ENCODE measurements around the gene ZMIZ1. TPM values are rescaled to one million over a fixed set of nuclear protein-coding genes. Genes with fewer than 3 reads are reported as not detected.

ZMIZ1 gene
- total RNA-seq, 1 donor from 2014 or later: 80.4 TPM

DNA sequence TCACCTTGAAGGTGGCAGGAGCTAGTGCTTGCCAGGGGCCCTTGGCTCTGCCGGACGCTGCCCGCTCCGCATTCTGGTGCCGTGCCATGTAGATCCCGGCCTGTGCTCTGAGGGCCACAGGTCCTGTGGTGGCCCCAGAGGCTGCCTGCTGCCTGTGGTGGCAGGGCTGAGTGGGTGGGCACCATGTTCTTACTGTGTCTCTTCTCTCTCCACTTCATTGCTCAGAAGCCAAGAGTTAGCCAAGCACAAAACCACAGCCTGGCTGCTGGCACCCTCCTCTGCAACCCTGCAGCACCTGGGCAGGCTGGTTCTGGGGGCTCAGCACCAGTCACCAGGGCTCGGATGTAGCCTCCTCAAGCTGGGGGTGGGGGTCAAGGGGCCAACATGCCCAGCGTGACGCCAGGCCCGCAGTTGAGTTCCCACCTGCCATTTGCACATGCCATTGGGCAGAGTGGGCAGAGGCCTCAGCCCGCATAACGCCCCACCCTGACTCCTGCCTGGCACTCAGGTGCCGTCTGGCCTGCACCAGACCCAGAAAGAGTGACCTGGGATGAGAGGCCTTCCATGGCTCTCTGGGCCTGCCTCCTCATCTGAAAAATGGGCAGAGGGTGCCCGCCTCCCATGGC, 16.3 kb downstream of the ZMIZ1 start:
- no peak for DNase-seq (ENCODE audit: low spot score)
- intact Hi-C loops (cut with micrococcal nuclease): no loop called here
- Mint-ChIP-seq H3K27me3 (ENCODE audit: low read depth) (no peaks in the 10 kb centered on the region), H3K4me3 (ENCODE audit: low read depth) (no peak overlapping the region), H3K9me3 (no peaks in the 10 kb centered on the region), H3K36me3 (ENCODE audit: low read depth) (no peaks in the 10 kb centered on the region), H3K4me1 (ENCODE audit: low read depth) (peaks cover 23% of the 10 kb centered on the region), H3K27ac (no peak overlapping the region)

DNA sequence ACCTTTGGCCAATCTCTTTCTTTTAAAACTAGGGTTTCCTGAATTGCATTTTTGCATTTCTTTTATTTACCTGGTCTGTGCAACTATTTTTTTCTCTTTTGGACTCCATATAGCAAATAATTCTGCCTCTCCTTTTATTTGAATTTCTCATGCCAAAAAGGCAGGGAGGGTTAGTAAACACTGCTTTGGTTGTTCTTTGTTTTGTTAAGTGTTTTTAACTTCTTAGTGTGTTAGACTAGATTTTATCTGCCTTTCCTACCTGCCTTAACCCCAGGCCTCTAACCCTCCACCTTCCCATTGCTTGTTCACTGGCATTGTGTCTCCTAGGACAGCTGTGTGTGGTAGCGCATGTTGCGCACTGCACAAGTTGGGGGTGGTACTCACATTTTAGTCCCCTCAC, 18.1 kb downstream of the ZMIZ1 start:
- no peaks in the 10 kb centered on the region for H3K27me3 Mint-ChIP-seq (ENCODE audit: low read depth)

GRCh38 chr10:79087721-79088120, 19.0 kb downstream of the ZMIZ1 start:
- Mint-ChIP-seq H3K27ac (no peak overlapping the region), H3K4me1 (ENCODE audit: low read depth) (peaks cover 38% of the 10 kb centered on the region), H3K36me3 (ENCODE audit: low read depth) (no peaks in the 10 kb centered on the region), H3K9me3 (no peaks in the 10 kb centered on the region), H3K27me3 (ENCODE audit: low read depth) (no peaks in the 10 kb centered on the region), H3K4me3 (ENCODE audit: low read depth) (no peak overlapping the region)
- DNase-seq (ENCODE audit: low spot score): no peak
- intact Hi-C loops (cut with micrococcal nuclease): no loop called here

More for the DNA sequence above, 18.1 kb downstream of the ZMIZ1 start:
- intact Hi-C loops (cut with micrococcal nuclease): no loop called here
- Mint-ChIP-seq H3K36me3 (ENCODE audit: low read depth) (no peaks in the 10 kb centered on the region), H3K4me3 (ENCODE audit: low read depth) (no peak overlapping the region), H3K4me1 (ENCODE audit: low read depth) (peaks cover 31% of the 10 kb centered on the region), H3K9me3 (no peaks in the 10 kb centered on the region), H3K27ac (no peak overlapping the region)
- DNase-seq (ENCODE audit: low spot score): no peak

GRCh38 chr10:79088176-79088575, 19.4 kb downstream of the ZMIZ1 start:
- Mint-ChIP-seq H3K27me3 (ENCODE audit: low read depth) (no peaks in the 10 kb centered on the region), H3K4me3 (ENCODE audit: low read depth) (no peak overlapping the region), H3K27ac (no peak overlapping the region), H3K36me3 (ENCODE audit: low read depth) (no peaks in the 10 kb centered on the region), H3K4me1 (ENCODE audit: low read depth) (peaks cover 37% of the 10 kb centered on the region), H3K9me3 (no peaks in the 10 kb centered on the region)
- DNase-seq (ENCODE audit: low spot score): no peak
- intact Hi-C loops (cut with micrococcal nuclease): no loop called here

- no peaks in the 10 kb centered on the region for H3K36me3 Mint-ChIP-seq (ENCODE audit: low read depth)
- H3K9me3 Mint-ChIP-seq: no peaks in the 10 kb centered on the region
- H3K27me3 Mint-ChIP-seq (ENCODE audit: low read depth): no peaks in the 10 kb centered on the region
- intact Hi-C loops (cut with micrococcal nuclease): no loop called here
- no peak for DNase-seq (ENCODE audit: low spot score)
- no peak overlapping the region for H3K27ac Mint-ChIP-seq
- peaks cover 37% of the 10 kb centered on the region for H3K4me1 Mint-ChIP-seq (ENCODE audit: low read depth)
- H3K4me3 Mint-ChIP-seq (ENCODE audit: low read depth): no peak overlapping the region
Observed at GRCh38 chr10:79088613-79089355, 20.0 kb downstream of the ZMIZ1 start.

DNA sequence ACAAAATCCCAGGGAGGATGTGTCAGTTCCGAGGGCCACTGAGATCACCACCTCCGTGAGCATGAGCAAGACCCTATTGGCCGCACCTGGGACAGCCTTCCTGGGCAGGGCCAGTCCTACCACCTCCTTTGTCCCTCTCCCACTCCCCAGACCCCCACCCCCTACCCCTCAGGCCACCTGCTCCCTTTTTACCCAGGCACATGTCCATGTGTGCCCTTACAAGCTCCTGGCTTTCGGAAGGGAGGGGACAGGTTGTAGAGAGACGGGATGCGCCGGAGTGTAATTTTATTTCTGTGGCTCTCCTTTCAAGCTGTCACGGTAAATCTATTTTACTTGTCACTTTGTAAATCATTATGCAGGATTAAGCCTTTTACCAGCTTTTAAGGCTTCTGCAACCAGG, 20.9 kb downstream of the ZMIZ1 start:
- intact Hi-C loops (cut with micrococcal nuclease): no loop called here
- H3K27me3 Mint-ChIP-seq (ENCODE audit: low read depth): no peaks in the 10 kb centered on the region

DNA sequence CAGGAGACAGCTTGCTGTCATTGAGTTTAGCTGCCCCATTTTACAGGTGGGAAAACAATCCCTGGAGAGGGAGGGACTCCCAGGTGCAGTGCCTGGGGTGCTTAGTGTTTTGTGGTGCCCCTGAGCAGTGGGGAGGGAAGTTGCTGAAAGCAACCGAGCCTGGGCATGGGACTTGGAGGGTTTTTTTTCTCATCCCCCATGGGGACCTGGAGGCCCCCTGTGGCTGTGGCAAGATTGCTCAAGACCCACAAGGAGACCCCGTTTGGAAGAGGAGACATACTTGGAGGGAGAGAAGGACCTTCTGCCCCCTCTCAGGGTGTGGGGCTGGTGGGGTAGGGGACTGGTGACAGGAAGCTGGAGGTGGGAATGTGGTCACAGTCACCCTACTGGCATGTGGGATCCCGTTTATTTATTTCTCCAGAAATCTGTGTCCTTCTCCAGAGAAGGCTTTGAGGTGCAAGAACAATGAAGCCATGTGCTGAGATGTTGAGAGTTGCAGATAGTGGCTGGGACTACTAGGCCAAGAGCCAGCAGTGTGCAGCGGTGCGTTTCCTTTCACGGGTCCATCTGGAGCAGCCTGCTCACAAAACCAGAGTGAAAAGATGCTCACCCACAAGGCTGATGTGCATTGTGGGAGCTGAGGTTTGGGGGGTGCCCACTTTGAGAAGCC, 21.5 kb downstream of the ZMIZ1 start:
- peaks cover 36% of the 10 kb centered on the region for H3K4me1 Mint-ChIP-seq (ENCODE audit: low read depth)
- no peak overlapping the region for H3K27ac Mint-ChIP-seq
- no peaks in the 10 kb centered on the region for H3K36me3 Mint-ChIP-seq (ENCODE audit: low read depth)
- intact Hi-C loops (cut with micrococcal nuclease): no loop called here
- H3K4me3 Mint-ChIP-seq (ENCODE audit: low read depth): no peak overlapping the region
- DNase-seq (ENCODE audit: low spot score): no peak
- H3K9me3 Mint-ChIP-seq: no peaks in the 10 kb centered on the region
- H3K27me3 Mint-ChIP-seq (ENCODE audit: low read depth): no peaks in the 10 kb centered on the region

More for the DNA sequence above, 20.9 kb downstream of the ZMIZ1 start:
- H3K4me1 Mint-ChIP-seq (ENCODE audit: low read depth): peaks cover 35% of the 10 kb centered on the region
- no peak for DNase-seq (ENCODE audit: low spot score)
- no peaks in the 10 kb centered on the region for H3K36me3 Mint-ChIP-seq (ENCODE audit: low read depth)
- no peak overlapping the region for H3K27ac Mint-ChIP-seq
- no peak overlapping the region for H3K4me3 Mint-ChIP-seq (ENCODE audit: low read depth)
- no peaks in the 10 kb centered on the region for H3K9me3 Mint-ChIP-seq

DNA sequence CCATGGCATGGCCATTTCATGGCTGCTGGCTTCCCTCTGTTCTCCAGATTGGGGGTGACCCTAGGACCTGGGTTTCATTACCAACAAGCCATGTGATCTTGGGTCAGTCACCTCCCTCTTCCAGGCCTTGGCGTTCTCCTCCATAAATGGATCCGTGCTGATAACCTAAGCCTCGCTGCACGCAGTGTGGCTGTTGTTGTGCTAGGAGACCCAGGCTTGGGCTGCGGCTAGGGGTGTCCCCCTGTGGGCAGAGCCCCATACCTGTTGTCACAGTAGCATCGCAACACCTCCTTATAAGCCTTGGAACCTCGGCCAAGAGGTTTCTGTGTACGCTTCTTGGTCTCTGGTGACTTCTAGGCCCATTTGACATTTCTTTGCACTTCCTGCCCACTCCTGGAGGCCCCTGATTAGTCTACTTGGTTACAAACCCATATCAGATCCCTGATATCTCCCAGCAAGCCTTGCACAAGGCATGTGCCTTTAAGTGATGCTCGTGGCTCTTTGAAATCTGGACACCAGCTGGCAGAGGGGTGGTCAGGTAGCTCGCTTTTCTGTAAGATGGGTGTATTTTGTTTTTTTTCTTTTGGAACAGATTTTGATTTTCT, 23.6 kb downstream of the ZMIZ1 start:
- peaks cover 33% of the 10 kb centered on the region for H3K4me1 Mint-ChIP-seq (ENCODE audit: low read depth)
- no peak overlapping the region for H3K4me3 Mint-ChIP-seq (ENCODE audit: low read depth)
- intact Hi-C loops (cut with micrococcal nuclease): no loop called here
- H3K36me3 Mint-ChIP-seq (ENCODE audit: low read depth): no peaks in the 10 kb centered on the region
- DNase-seq (ENCODE audit: low spot score): no peak
- no peaks in the 10 kb centered on the region for H3K27me3 Mint-ChIP-seq (ENCODE audit: low read depth)
- H3K9me3 Mint-ChIP-seq: no peaks in the 10 kb centered on the region
- peak overlapping the region; percentile 42 for H3K27ac Mint-ChIP-seq

DNA sequence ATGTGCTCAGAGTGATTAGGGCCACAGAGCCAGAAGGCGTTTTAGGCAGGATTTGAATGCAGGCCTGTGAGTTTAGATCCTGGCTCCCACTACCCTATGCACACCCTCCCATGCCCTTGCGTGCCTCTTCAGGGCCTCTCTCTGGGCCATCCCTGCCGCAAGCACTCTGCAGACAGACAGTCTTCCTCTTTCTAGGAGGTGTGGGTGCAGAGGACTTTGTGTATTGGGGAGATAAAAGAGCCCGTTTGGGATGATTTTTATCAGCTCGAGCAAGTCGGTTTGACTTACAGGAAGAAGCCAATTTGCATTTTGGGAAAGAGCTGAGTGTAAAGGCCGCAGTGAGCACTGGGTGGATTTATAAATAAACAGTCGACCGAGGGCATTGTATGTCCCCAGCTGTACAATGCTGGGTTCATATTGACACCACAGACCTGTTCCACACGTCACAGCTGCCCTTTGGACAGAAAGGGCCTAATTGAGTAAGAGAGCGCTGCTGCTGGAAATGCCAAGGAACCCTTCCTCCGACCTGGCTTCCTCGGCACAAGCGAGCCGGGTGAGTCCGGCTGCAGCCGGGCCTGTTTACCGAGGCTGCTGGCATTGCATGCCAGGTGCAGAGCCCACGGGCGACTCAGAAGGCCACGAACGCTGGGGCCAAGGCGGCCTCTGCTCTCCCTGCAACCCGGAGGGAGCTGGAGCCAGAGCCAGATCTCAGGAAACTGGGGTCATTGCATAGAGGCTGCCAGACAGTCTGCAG, 25.1 kb downstream of the ZMIZ1 start:
- H3K9me3 Mint-ChIP-seq: no peaks in the 10 kb centered on the region
- H3K4me1 Mint-ChIP-seq (ENCODE audit: low read depth): peaks cover 30% of the 10 kb centered on the region
- no peak for DNase-seq (ENCODE audit: low spot score)
- H3K4me3 Mint-ChIP-seq (ENCODE audit: low read depth): no peak overlapping the region
- intact Hi-C loops (cut with micrococcal nuclease): no loop called here
- peak overlapping the region; percentile 63 for H3K27ac Mint-ChIP-seq
- H3K27me3 Mint-ChIP-seq (ENCODE audit: low read depth): no peaks in the 10 kb centered on the region
- H3K36me3 Mint-ChIP-seq (ENCODE audit: low read depth): no peaks in the 10 kb centered on the region

- DNase-seq (ENCODE audit: low spot score): no peak
- Mint-ChIP-seq H3K27ac (no peak overlapping the region), H3K36me3 (ENCODE audit: low read depth) (no peaks in the 10 kb centered on the region), H3K27me3 (ENCODE audit: low read depth) (no peaks in the 10 kb centered on the region), H3K9me3 (no peaks in the 10 kb centered on the region), H3K4me1 (ENCODE audit: low read depth) (peaks cover 30% of the 10 kb centered on the region), H3K4me3 (ENCODE audit: low read depth) (no peak overlapping the region)
- intact Hi-C loops (cut with micrococcal nuclease): no loop called here
Observed at GRCh38 chr10:79094412-79095175, 25.8 kb downstream of the ZMIZ1 start.

- no peaks in the 10 kb centered on the region for H3K27me3 Mint-ChIP-seq (ENCODE audit: low read depth)
- H3K27ac Mint-ChIP-seq: no peak overlapping the region
Observed at GRCh38 chr10:79095316-79095715, 26.6 kb downstream of the ZMIZ1 start.

DNA sequence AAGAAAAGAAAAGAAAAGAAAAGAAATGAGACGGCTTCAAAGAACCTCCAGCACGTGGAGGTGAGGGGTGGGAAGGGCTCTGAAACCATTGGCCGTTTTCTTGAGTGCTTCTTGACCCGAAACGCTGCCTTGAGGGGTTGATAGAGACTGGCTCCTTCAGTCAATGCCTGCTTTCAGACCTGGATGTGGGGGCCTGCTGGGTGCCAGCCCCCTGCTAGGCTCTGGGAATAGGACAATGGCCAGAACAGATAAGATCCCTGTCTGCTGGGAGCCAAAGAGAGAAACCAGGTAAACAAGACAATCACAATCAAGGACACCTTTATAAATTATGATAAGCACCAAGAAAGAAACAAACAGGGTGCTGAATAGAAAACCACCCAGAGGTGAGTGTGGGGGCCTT, 27.7 kb downstream of the ZMIZ1 start:
- no peak for DNase-seq (ENCODE audit: low spot score)
- H3K36me3 Mint-ChIP-seq (ENCODE audit: low read depth): no peaks in the 10 kb centered on the region
- no peaks in the 10 kb centered on the region for H3K27me3 Mint-ChIP-seq (ENCODE audit: low read depth)
- no peak overlapping the region for H3K27ac Mint-ChIP-seq
- no peak overlapping the region for H3K4me3 Mint-ChIP-seq (ENCODE audit: low read depth)
- intact Hi-C loops (cut with micrococcal nuclease): no loop called here
- peaks cover 23% of the 10 kb centered on the region for H3K4me1 Mint-ChIP-seq (ENCODE audit: low read depth)
- no peaks in the 10 kb centered on the region for H3K9me3 Mint-ChIP-seq

More at GRCh38 chr10:79095316-79095715, 26.6 kb downstream of the ZMIZ1 start:
- H3K4me3 Mint-ChIP-seq (ENCODE audit: low read depth): no peak overlapping the region
- intact Hi-C loops (cut with micrococcal nuclease): no loop called here
- DNase-seq (ENCODE audit: low spot score): no peak
- no peaks in the 10 kb centered on the region for H3K9me3 Mint-ChIP-seq
- H3K4me1 Mint-ChIP-seq (ENCODE audit: low read depth): peaks cover 28% of the 10 kb centered on the region
- no peaks in the 10 kb centered on the region for H3K36me3 Mint-ChIP-seq (ENCODE audit: low read depth)
